Lower lobe of right lung (tissue), 2 donors: ENCODE measurements around the gene ALDH1B1. TPM values are rescaled to one million over a fixed set of nuclear protein-coding genes. Genes with fewer than 3 reads are reported as not detected.

Source experiments
- ATAC-seq, 2 donors: fragments of 200-7000 bp; cut with Tn5 transposase; one replicate each; pipeline ENCODE4 v1.9.1; 2020 to 2022; ENCODE audit warnings: mild to moderate bottlenecking in 2 of 2, moderate library complexity in 2 of 2
- DNase-seq: peaks from one replicate; pipeline ENCODE4 v3.0.0-alpha.2; 2020
- H3K27ac ChIP-seq: fragments of 200-600 bp; one replicate; pipeline ENCODE4 v1.8.0; 2022
- H3K27me3 ChIP-seq: fragments of 200-600 bp; one replicate; pipeline ENCODE4 v1.8.0; 2022; ENCODE audit warnings: low read depth
- H3K36me3 ChIP-seq: fragments of 200-600 bp; one replicate; pipeline ENCODE4 v1.8.0; 2022; ENCODE audit warnings: mild to moderate bottlenecking
- H3K4me1 ChIP-seq: fragments of 200-600 bp; one replicate; pipeline ENCODE4 v1.8.0; 2022
- H3K4me3 ChIP-seq: fragments of 200-600 bp; one replicate; pipeline ENCODE4 v1.8.0; 2022; ENCODE audit warnings: mild to moderate bottlenecking
- H3K9me3 ChIP-seq: fragments of 200-600 bp; one replicate; pipeline ENCODE4 v1.8.0; 2022
- intact Hi-C: fragments of 100-400 bp; cut with DNase I; formaldehyde crosslinking; loops from one replicate; pipeline ENCODE4 v1.11.0; 2022
- total RNA-seq: library from RNA; stranded (reverse); fragmentation: NEBNext Ultra II Directional; extraction: Animal tissue kit (Norgen Biotek cat#: 25700); gene quantifications from one replicate; pipeline ENCODE4 v1.2.1, GENCODE V29; 2021
- TF ChIP-seq, protein P1 (sequence below): fragments of 200-600 bp; IDR thresholded peaks from one replicate; pipeline ENCODE4 v1.8.0; 2022; ENCODE audit warnings: antibody characterized with exemption, mild to moderate bottlenecking
- donor health status: DM: no; HTN: yes; CAD: no; lungs with severe emphysema.

Gene ALDH1B1
- total RNA-seq, 1 donor from 2014 or later: 10.8 TPM

GRCh38 chr9:38359297-38359653, 33.2 kb upstream of the ALDH1B1 start:
- peaks cover 9% of the 10 kb centered on the region for H3K4me1 ChIP-seq
- no peak for DNase-seq
- intact Hi-C loops: no loop called here
- H3K27ac ChIP-seq: no peak overlapping the region
- no peak overlapping the region for H3K4me3 ChIP-seq
- no peaks in the 10 kb centered on the region for H3K9me3 ChIP-seq
- TF ChIP-seq, protein P1, sequence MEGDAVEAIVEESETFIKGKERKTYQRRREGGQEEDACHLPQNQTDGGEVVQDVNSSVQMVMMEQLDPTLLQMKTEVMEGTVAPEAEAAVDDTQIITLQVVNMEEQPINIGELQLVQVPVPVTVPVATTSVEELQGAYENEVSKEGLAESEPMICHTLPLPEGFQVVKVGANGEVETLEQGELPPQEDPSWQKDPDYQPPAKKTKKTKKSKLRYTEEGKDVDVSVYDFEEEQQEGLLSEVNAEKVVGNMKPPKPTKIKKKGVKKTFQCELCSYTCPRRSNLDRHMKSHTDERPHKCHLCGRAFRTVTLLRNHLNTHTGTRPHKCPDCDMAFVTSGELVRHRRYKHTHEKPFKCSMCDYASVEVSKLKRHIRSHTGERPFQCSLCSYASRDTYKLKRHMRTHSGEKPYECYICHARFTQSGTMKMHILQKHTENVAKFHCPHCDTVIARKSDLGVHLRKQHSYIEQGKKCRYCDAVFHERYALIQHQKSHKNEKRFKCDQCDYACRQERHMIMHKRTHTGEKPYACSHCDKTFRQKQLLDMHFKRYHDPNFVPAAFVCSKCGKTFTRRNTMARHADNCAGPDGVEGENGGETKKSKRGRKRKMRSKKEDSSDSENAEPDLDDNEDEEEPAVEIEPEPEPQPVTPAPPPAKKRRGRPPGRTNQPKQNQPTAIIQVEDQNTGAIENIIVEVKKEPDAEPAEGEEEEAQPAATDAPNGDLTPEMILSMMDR: no peak
- no peak for ATAC-seq
- no peaks in the 10 kb centered on the region for H3K27me3 ChIP-seq
- H3K36me3 ChIP-seq: no peaks in the 10 kb centered on the region

- no peak for ATAC-seq
- H3K9me3 ChIP-seq: no peaks in the 10 kb centered on the region
- no peaks in the 10 kb centered on the region for H3K36me3 ChIP-seq
- intact Hi-C loops: no loop called here
- no peaks in the 10 kb centered on the region for H3K27me3 ChIP-seq
- TF ChIP-seq, protein P1: no peak
- H3K4me1 ChIP-seq: peaks cover 9% of the 10 kb centered on the region
- no peak overlapping the region for H3K4me3 ChIP-seq
- no peak for DNase-seq
- no peak overlapping the region for H3K27ac ChIP-seq
Observed at GRCh38 chr9:38359689-38360385, 32.7 kb upstream of the ALDH1B1 start.

DNA sequence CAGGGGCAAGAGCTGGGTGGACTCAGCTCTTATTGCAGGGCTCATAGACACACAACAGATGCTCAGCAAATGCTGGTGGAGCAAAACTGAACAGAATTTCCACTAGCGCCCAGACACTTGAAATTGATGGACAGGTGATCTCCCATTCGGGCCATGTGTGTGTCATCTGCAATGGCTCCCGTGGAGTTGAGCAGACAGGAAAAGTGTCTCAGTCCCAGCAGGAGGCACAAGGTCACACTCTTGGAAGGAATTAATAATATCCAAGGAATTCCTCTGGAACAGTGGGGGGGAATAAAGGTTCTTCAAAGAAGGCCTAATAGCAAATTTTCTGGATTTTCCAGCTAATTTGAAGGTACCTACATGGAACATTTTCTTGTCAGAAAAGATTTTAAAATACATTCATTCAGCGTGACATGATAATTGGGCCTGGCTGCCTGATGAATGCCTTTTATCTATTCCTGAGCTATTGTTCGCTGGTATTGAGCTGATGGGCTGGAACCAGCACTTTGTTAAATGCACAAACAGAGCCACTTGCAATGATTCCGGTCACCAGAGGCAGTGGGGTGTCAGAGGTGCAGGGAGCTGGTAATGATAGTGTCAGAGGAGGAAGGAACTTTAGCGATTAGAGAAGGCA, 31.5 kb upstream of the ALDH1B1 start:
- DNase-seq (no peak), ATAC-seq (no peak)
- TF ChIP-seq, protein P1: no peak
- Histone ChIP-seq H3K27ac (no peak overlapping the region), H3K9me3 (no peaks in the 10 kb centered on the region), H3K4me1 (peaks cover 9% of the 10 kb centered on the region), H3K4me3 (no peak overlapping the region), H3K36me3 (no peaks in the 10 kb centered on the region), H3K27me3 (no peaks in the 10 kb centered on the region)
- intact Hi-C loops: no loop called here

GRCh38 chr9:38361473-38361850, 31.0 kb upstream of the ALDH1B1 start:
- no peaks in the 10 kb centered on the region for H3K36me3 ChIP-seq
- TF ChIP-seq, protein P1: no peak
- no peak overlapping the region for H3K27ac ChIP-seq
- H3K27me3 ChIP-seq: no peaks in the 10 kb centered on the region
- peak in 1 of 2 donors; percentile 29 for ATAC-seq
- H3K4me1 ChIP-seq: peaks cover 9% of the 10 kb centered on the region
- H3K4me3 ChIP-seq: no peak overlapping the region
- DNase-seq: no peak
- intact Hi-C loops: no loop called here
- H3K9me3 ChIP-seq: no peaks in the 10 kb centered on the region

GRCh38 chr9:38362852-38363588, 29.5 kb upstream of the ALDH1B1 start:
- no peak overlapping the region for H3K4me3 ChIP-seq
- intact Hi-C loops: no loop called here

More at GRCh38 chr9:38362852-38363588, 29.5 kb upstream of the ALDH1B1 start:
- Histone ChIP-seq H3K9me3 (no peaks in the 10 kb centered on the region), H3K4me1 (peaks cover 9% of the 10 kb centered on the region), H3K27ac (no peak overlapping the region), H3K36me3 (no peaks in the 10 kb centered on the region), H3K27me3 (no peaks in the 10 kb centered on the region)
- TF ChIP-seq, protein P1: peak; percentile 60
- DNase-seq (no peak), ATAC-seq (peak; percentile 84 to 89)
